Measurements from ENCODE around the gene TRIM37.
A peak's percentile ranks its signal among the peaks of the same experiment; 100 is the strongest.

Gene TRIM37

DNA sequence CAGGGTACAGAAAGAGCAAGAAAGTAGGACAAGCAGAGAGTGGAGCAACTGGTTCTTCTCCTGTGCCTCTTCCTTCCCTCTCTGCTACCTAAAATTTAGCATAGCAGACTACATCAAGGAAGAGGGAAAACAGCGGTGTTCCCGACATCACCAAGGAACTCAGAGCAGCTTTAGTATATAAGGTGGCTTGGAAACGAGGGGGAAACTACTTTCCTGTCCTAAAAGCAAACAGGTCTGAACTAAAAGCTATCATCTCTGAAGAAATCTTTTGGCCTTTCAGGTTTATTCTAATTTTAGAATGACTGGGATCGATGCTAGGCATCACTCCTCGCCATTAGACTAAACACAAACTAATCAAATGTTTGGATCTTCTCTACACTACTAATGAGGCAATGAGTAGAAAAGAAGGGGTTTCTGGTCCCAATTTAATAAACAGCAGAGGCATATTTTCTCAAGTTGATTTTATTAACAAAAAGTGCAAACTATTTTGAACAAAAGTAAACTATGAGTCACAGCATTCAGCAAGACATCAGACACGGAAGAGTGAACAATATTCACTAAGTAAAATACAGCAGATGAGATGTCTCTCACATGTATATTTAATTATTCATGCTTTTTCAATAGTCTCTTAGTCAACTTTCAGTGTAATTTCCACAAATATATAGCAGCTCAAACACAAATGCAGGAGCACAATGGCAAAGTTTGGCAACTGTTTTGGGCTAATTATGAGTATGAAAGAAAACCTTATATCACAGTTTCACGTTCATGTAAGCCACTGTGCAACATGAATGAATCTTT, 108.7 kb downstream of the TRIM37 start:
- TF ChIP-seq CTCF (IDR thresholded peaks at IDR 0.05; ENCODE audit: insufficient read depth, low read depth, low read length, missing control alignments) = no peak
- no peak overlapping the region for H3K4me3 ChIP-seq (ENCODE audit: low read depth, low read length)
- no peak for DNase-seq (ENCODE audit: low read depth)

GRCh38 chr17:58996968-58997367, 109.7 kb downstream of the TRIM37 start:
- H3K4me3 ChIP-seq (ENCODE audit: low read depth, low read length) = no peak overlapping the region
- no peak for TF ChIP-seq CTCF (IDR thresholded peaks at IDR 0.05; ENCODE audit: insufficient read depth, low read depth, low read length, missing control alignments)
- no peak for DNase-seq (ENCODE audit: low read depth)

GRCh38 chr17:58995247-58995940, 111.3 kb downstream of the TRIM37 start:
- DNase-seq (ENCODE audit: low read depth) = no peak
- H3K4me3 ChIP-seq (ENCODE audit: low read depth, low read length) = no peak overlapping the region
- TF ChIP-seq CTCF (IDR thresholded peaks at IDR 0.05; ENCODE audit: insufficient read depth, low read depth, low read length, missing control alignments) = no peak

- no peak for TF ChIP-seq CTCF (IDR thresholded peaks at IDR 0.05; ENCODE audit: insufficient read depth, low read depth, low read length, missing control alignments)
- DNase-seq (ENCODE audit: low read depth) = no peak
- H3K4me3 ChIP-seq (ENCODE audit: low read depth, low read length) = no peak overlapping the region
Observed at GRCh38 chr17:58993311-58993710, 113.4 kb downstream of the TRIM37 start.

GRCh38 chr17:58991718-58992331, 114.9 kb downstream of the TRIM37 start:
- H3K4me3 ChIP-seq (ENCODE audit: low read depth, low read length) = no peak overlapping the region
- DNase-seq (ENCODE audit: low read depth) = peak; percentile 30
- no peak for TF ChIP-seq CTCF (IDR thresholded peaks at IDR 0.05; ENCODE audit: insufficient read depth, low read depth, low read length, missing control alignments)

DNA sequence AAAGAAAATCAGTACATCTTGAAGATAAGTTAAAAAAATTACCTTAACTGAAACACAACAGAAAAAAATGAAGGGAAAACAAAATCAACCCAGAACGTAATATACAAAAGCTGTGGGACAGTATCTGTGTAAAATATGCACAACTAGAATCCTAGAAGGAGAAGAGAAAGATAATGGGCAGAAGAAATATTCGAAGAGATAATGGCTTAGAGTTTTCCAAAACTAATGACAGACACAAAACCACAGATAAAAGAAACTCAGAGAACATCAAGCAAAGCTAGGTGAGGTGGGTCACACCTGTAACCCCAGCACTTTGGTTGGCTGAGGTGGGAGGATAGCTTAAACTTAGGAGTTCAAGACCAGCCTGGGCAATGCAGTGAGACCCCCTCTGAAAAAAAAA, 117.1 kb downstream of the TRIM37 start:
- no peak overlapping the region for H3K4me3 ChIP-seq (ENCODE audit: low read depth, low read length)
- no peak for DNase-seq (ENCODE audit: low read depth)
- TF ChIP-seq CTCF (IDR thresholded peaks at IDR 0.05; ENCODE audit: insufficient read depth, low read depth, low read length, missing control alignments) = no peak
